Measurements from ENCODE around the gene LCE1B. TPM values are rescaled to one million over a fixed set of nuclear protein-coding genes. Genes with fewer than 3 reads are reported as not detected.

LCE1B gene
- total and polyA plus RNA-seq, 2 donors (not counting 1 experiment from before 2014, with no cell fraction given): not detected

- TF ChIP-seq EZH2 (IDR thresholded peaks at IDR 0.05; ENCODE audit: borderline replicate concordance, insufficient read depth, low read depth, low read length, poor library complexity, severe bottlenecking) (no peak), CTCF (IDR thresholded peaks at IDR 0.05) (no peak)
- ChIA-PET POLR2A (no interaction called here), CTCF (interaction anchor here (1.5 kb wide), 1 partner anchor 11 kb away, joined by 5 read pairs; no protein-coding TSS in a partner anchor)
- no peaks in the 10 kb centered on the region for H3K27me3 ChIP-seq (replicated peaks in 1 of 4; ENCODE audit: control extremely low read depth in 1 of 4, control insufficient read depth in 3 of 4, insufficient read depth in 4 of 4, low read length in 3 of 4)
- intact Hi-C loops (cut with micrococcal nuclease): no loop called here
- no peak overlapping the region for H3K9ac ChIP-seq (ENCODE audit: low read length)
- ATAC-seq (ENCODE audit: low read depth) (no peak), DNase-seq (no peak)
- H2AFZ ChIP-seq (ENCODE audit: insufficient read depth, low read depth, low read length, poor library complexity, severe bottlenecking): no peak overlapping the region
- H3K27ac ChIP-seq (ENCODE audit: low read length in 2 of 2): no peak overlapping the region
- peaks cover 22% of the 10 kb centered on the region for H3K27me3 Mint-ChIP-seq
- no peak overlapping the region for H3K27ac Mint-ChIP-seq
- no peak overlapping the region for H3K4me3 Mint-ChIP-seq
- H3K79me2 ChIP-seq (ENCODE audit: control insufficient read depth, insufficient read depth, low read length): no peaks in the 10 kb centered on the region
- H4K20me1 ChIP-seq (ENCODE audit: control insufficient read depth, insufficient read depth, low read length, poor library complexity, severe bottlenecking): no peaks in the 10 kb centered on the region
- no peak overlapping the region for H3K4me2 ChIP-seq (replicated peaks; ENCODE audit: low read depth, low read length, poor library complexity, severe bottlenecking)
- H3K4me1 Mint-ChIP-seq: no peaks in the 10 kb centered on the region
- no peaks in the 10 kb centered on the region for H3K36me3 ChIP-seq (replicated peaks in 1 of 2; ENCODE audit: control extremely low read depth in 1 of 2, control insufficient read depth in 1 of 2, extremely low read depth in 1 of 2, insufficient read depth in 2 of 2, low read length in 1 of 2)
- no peaks in the 10 kb centered on the region for H3K9me3 Mint-ChIP-seq (ENCODE audit: insufficient read depth)
- H3K4me1 ChIP-seq (ENCODE audit: control insufficient read depth in 2 of 2, insufficient read depth in 2 of 2, low read length in 2 of 2): no peaks in the 10 kb centered on the region
- H3K9me3 ChIP-seq (ENCODE audit: control extremely low read depth in 1 of 3, control insufficient read depth in 2 of 3, insufficient read depth in 1 of 3, low read length in 2 of 3): no peaks in the 10 kb centered on the region
- no peak overlapping the region for H3K4me3 ChIP-seq (ENCODE audit: control extremely low read depth in 1 of 5, extremely low read depth in 1 of 5, insufficient read depth in 1 of 5, low read depth in 2 of 5, low read length in 4 of 5)
- WGBS (ENCODE audit: insufficient coverage): 73% methylated on average over 3 of the region's 3 CpGs
Observed at GRCh38 chr1:152860129-152860528, 48.4 kb downstream of the LCE1B start.

GRCh38 chr1:152861374-152861773 lies 49.6 kb downstream of the LCE1B start:
- Mint-ChIP-seq H3K4me1 (no peaks in the 10 kb centered on the region), H3K27ac (no peak overlapping the region), H3K9me3 (ENCODE audit: insufficient read depth) (no peaks in the 10 kb centered on the region), H3K4me3 (no peak overlapping the region), H3K27me3 (peaks cover 19% of the 10 kb centered on the region)
- Histone ChIP-seq H3K9ac (ENCODE audit: low read length) (no peak overlapping the region), H3K4me2 (replicated peaks; ENCODE audit: low read depth, low read length, poor library complexity, severe bottlenecking) (no peak overlapping the region), H3K4me1 (ENCODE audit: control insufficient read depth in 2 of 2, insufficient read depth in 2 of 2, low read length in 2 of 2) (no peaks in the 10 kb centered on the region), H3K9me3 (ENCODE audit: control extremely low read depth in 1 of 3, control insufficient read depth in 2 of 3, insufficient read depth in 1 of 3, low read length in 2 of 3) (no peaks in the 10 kb centered on the region), H3K79me2 (ENCODE audit: control insufficient read depth, insufficient read depth, low read length) (no peaks in the 10 kb centered on the region), H3K27me3 (replicated peaks in 1 of 4; ENCODE audit: control extremely low read depth in 1 of 4, control insufficient read depth in 3 of 4, insufficient read depth in 4 of 4, low read length in 3 of 4) (no peaks in the 10 kb centered on the region), H3K4me3 (ENCODE audit: control extremely low read depth in 1 of 5, extremely low read depth in 1 of 5, insufficient read depth in 1 of 5, low read depth in 2 of 5, low read length in 4 of 5) (no peak overlapping the region), H2AFZ (ENCODE audit: insufficient read depth, low read depth, low read length, poor library complexity, severe bottlenecking) (no peak overlapping the region), H3K36me3 (replicated peaks in 1 of 2; ENCODE audit: control extremely low read depth in 1 of 2, control insufficient read depth in 1 of 2, extremely low read depth in 1 of 2, insufficient read depth in 2 of 2, low read length in 1 of 2) (no peaks in the 10 kb centered on the region), H4K20me1 (ENCODE audit: control insufficient read depth, insufficient read depth, low read length, poor library complexity, severe bottlenecking) (no peaks in the 10 kb centered on the region), H3K27ac (ENCODE audit: low read length in 2 of 2) (no peak overlapping the region)
- CTCF ChIA-PET: interaction anchor here (1.5 kb wide), 1 partner anchor 9 kb away, joined by 5 read pairs; no protein-coding TSS in a partner anchor
- TF ChIP-seq CTCF (IDR thresholded peaks at IDR 0.05): no peak
- TF ChIP-seq EZH2 (IDR thresholded peaks at IDR 0.05; ENCODE audit: borderline replicate concordance, insufficient read depth, low read depth, low read length, poor library complexity, severe bottlenecking): no peak
- intact Hi-C loops (cut with micrococcal nuclease): no loop called here
- POLR2A ChIA-PET: no interaction called here
- WGBS (ENCODE audit: insufficient coverage): 77% methylated on average over 4 of the region's 4 CpGs
- ATAC-seq (ENCODE audit: low read depth) (no peak), DNase-seq (no peak)

Other genes starting within 250 kb of the LCE1B start
- not detected in 2 replicates for gene LCE3E, start 245.2 kb upstream of the LCE1B start, total RNA-seq
- gene LCE3E, start 245.2 kb upstream of the LCE1B start, polyA plus RNA-seq: not detected in 2 replicates
- not detected in 2 replicates for gene LCE3D, start 231.5 kb upstream of the LCE1B start, total RNA-seq
- gene LCE3D, start 231.5 kb upstream of the LCE1B start, polyA plus RNA-seq: not detected in 2 replicates
- gene LCE3C, start 211.7 kb upstream of the LCE1B start, total RNA-seq: not detected in 2 replicates
- gene LCE3C, start 211.7 kb upstream of the LCE1B start, polyA plus RNA-seq: not detected in 2 replicates
- gene LCE3B, start 198.2 kb upstream of the LCE1B start, total RNA-seq: not detected in 2 replicates
- not detected in 2 replicates for gene LCE3B, start 198.2 kb upstream of the LCE1B start, polyA plus RNA-seq
- gene LCE3A, start 188.9 kb upstream of the LCE1B start, total RNA-seq: not detected in 2 replicates
- gene LCE3A, start 188.9 kb upstream of the LCE1B start, polyA plus RNA-seq: not detected in 2 replicates
- not detected in 2 replicates for gene LCE2D, start 148.6 kb upstream of the LCE1B start, total RNA-seq
- gene LCE2D, start 148.6 kb upstream of the LCE1B start, polyA plus RNA-seq: not detected in 2 replicates
- gene LCE2C, start 136.7 kb upstream of the LCE1B start, total RNA-seq: not detected in 2 replicates
- not detected in 2 replicates for gene LCE2C, start 136.7 kb upstream of the LCE1B start, polyA plus RNA-seq
- not detected in 2 replicates for gene LCE2B, start 125.8 kb upstream of the LCE1B start, total RNA-seq
- gene LCE2B, start 125.8 kb upstream of the LCE1B start, polyA plus RNA-seq: not detected in 2 replicates
- not detected in 2 replicates for gene LCE2A, start 113.6 kb upstream of the LCE1B start, total RNA-seq
- gene LCE2A, start 113.6 kb upstream of the LCE1B start, polyA plus RNA-seq: not detected in 2 replicates
- not detected in 2 replicates for gene LCE4A, start 103.8 kb upstream of the LCE1B start, total RNA-seq
- not detected in 2 replicates for gene LCE4A, start 103.8 kb upstream of the LCE1B start, polyA plus RNA-seq
- gene KPRP, start 53.9 kb upstream of the LCE1B start, total RNA-seq: not detected in 2 replicates
- gene KPRP, start 53.9 kb upstream of the LCE1B start, polyA plus RNA-seq: not detected in 2 replicates
- not detected in 2 replicates for gene LCE1F, start 36.8 kb upstream of the LCE1B start, total RNA-seq
- gene LCE1F, start 36.8 kb upstream of the LCE1B start, polyA plus RNA-seq: not detected in 2 replicates
- not detected in 2 replicates for gene LCE1E, start 25.7 kb upstream of the LCE1B start, total RNA-seq
- not detected in 2 replicates for gene LCE1E, start 25.7 kb upstream of the LCE1B start, polyA plus RNA-seq
- not detected in 2 replicates for gene LCE1D, start 15.2 kb upstream of the LCE1B start, total RNA-seq
- gene LCE1D, start 15.2 kb upstream of the LCE1B start, polyA plus RNA-seq: not detected in 2 replicates
- not detected in 2 replicates for gene LCE1C, start 5.3 kb upstream of the LCE1B start, total RNA-seq
- not detected in 2 replicates for gene LCE1C, start 5.3 kb upstream of the LCE1B start, polyA plus RNA-seq
- not detected in 2 replicates for gene LCE1A, start 15.5 kb downstream of the LCE1B start, total RNA-seq
- gene LCE1A, start 15.5 kb downstream of the LCE1B start, polyA plus RNA-seq: not detected in 2 replicates
- gene LCE6A, start 30.9 kb downstream of the LCE1B start, total RNA-seq: not detected in 2 replicates
- gene LCE6A, start 30.9 kb downstream of the LCE1B start, polyA plus RNA-seq: not detected in 2 replicates
- not detected in 2 replicates for gene LCE7A, start 48.0 kb downstream of the LCE1B start, total RNA-seq
- gene LCE7A, start 48.0 kb downstream of the LCE1B start, polyA plus RNA-seq: not detected in 2 replicates
- gene SMCP, start 66.4 kb downstream of the LCE1B start, total RNA-seq: not detected in 2 replicates
- not detected in 2 replicates for gene SMCP, start 66.4 kb downstream of the LCE1B start, polyA plus RNA-seq
- not detected in 2 replicates for gene IVL, start 96.6 kb downstream of the LCE1B start, total RNA-seq
- not detected in 2 replicates for gene IVL, start 96.6 kb downstream of the LCE1B start, polyA plus RNA-seq
- gene SPRR5, start 135.2 kb downstream of the LCE1B start, total RNA-seq: not detected in 2 replicates
- gene SPRR5, start 135.2 kb downstream of the LCE1B start, polyA plus RNA-seq: not detected in 2 replicates
- not detected in 2 replicates for gene SPRR4, start 158.7 kb downstream of the LCE1B start, total RNA-seq
- not detected in 2 replicates for gene SPRR4, start 158.7 kb downstream of the LCE1B start, polyA plus RNA-seq
- not detected in 2 replicates for gene SPRR1A, start 172.1 kb downstream of the LCE1B start, total RNA-seq
- gene SPRR1A, start 172.1 kb downstream of the LCE1B start, polyA plus RNA-seq: not detected in 2 replicates
- not detected in 2 replicates for gene SPRR3, start 189.8 kb downstream of the LCE1B start, total RNA-seq
- gene SPRR3, start 189.8 kb downstream of the LCE1B start, polyA plus RNA-seq: not detected in 2 replicates
- gene SPRR1B, start 219.2 kb downstream of the LCE1B start, total RNA-seq: not detected in 2 replicates
- not detected in 2 replicates for gene SPRR1B, start 219.2 kb downstream of the LCE1B start, polyA plus RNA-seq
- not detected in 2 replicates for gene SPRR2D, start 229.1 kb downstream of the LCE1B start, total RNA-seq
- not detected in 2 replicates for gene SPRR2D, start 229.1 kb downstream of the LCE1B start, polyA plus RNA-seq
- gene SPRR2A, start 245.5 kb downstream of the LCE1B start, total RNA-seq: not detected in 2 replicates
- not detected in 2 replicates for gene SPRR2A, start 245.5 kb downstream of the LCE1B start, polyA plus RNA-seq